GM12872 (cell line): ENCODE measurements around the gene SPINK4.

ENCODE experiments used
- CTCF ChIP-seq: IDR thresholded peaks from 3 replicates; pipeline ENCODE4 v1.5.1; 2011; ENCODE audit warnings: low read depth, mild to moderate bottlenecking, low read length, moderate library complexity; ENCODE audit not compliant: insufficient read depth

SPINK4 gene

GRCh38 chr9:33231623-33231942 lies 8.4 kb upstream of the SPINK4 start:
- TF ChIP-seq CTCF, result no peak

GRCh38 chr9:33232815-33233214 lies 7.2 kb upstream of the SPINK4 start:
- TF ChIP-seq CTCF, result no peak

GRCh38 chr9:33233626-33234342 lies 6.2 kb upstream of the SPINK4 start:
- no peak for TF ChIP-seq CTCF

GRCh38 chr9:33234511-33235467 lies 5.2 kb upstream of the SPINK4 start:
- no peak for TF ChIP-seq CTCF

- TF ChIP-seq CTCF, result no peak
These were observed 3.4 kb upstream of the SPINK4 start for GRCh38 chr9:33236571-33236970.

GRCh38 chr9:33241298-33241697 lies 1.3 kb downstream of the SPINK4 start:
- no peak for TF ChIP-seq CTCF

- no peak for TF ChIP-seq CTCF
These were observed 2.7 kb downstream of the SPINK4 start for GRCh38 chr9:33242609-33243134.
